HTR-8/SVneo (cell line): ENCODE data around the gene PTPRD.
"Not testable (repeated sequence)": the region's sequence is repeated elsewhere in the genome, so short reads cannot be mapped to it uniquely, and the experiment has no call there.

Experiments used
- DNase-seq: peaks from one replicate; pipeline ENCODE4 v3.0.0; 2011; ENCODE audit warnings: low spot score, mixed read lengths; ENCODE audit not compliant: insufficient read length
- FAIRE-seq: peaks from 2 replicates; lab custom pipeline; 2011; peaks lifted over from hg19 to GRCh38; lab: Jason Lieb, UNC

PTPRD gene

DNA sequence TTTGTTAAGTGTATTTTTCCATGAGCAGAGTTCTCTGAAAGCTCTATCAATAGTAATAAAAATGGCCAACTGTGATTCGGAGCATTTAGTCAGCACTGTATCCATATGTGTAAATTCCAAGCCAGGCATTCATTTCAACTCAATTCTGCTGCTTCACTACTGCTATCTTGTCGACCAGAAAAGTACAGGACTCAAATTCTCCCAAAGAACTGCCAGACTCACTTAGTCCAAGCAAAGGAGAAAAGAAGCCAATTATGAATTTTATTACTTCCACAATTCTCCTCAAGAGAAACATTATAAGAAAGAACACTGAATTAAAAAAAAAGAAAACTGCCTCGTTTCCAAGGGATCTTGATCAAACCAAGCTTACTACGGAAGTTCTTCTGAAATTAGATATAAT, 1906.9 kb downstream of the PTPRD start:
- no peak for FAIRE-seq
- no peak for DNase-seq

DNA sequence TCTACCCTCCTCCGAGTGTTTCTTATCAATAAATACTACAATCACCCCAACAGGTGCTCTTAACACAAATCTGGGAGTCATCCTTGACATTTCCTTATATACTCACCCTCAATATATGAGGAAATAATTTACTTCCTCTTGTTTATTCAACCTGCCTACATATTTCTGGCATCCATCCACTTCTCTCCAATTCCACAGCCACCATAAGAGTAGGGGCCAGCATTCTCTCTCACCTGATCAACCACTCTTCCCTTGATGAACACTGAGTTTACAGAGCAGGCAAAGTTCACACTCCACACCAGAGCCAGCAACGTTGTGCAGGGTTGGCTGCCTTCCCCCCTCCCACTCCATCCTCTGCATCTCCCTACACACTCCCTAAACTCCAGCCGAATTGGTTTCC, 1908.9 kb downstream of the PTPRD start:
- DNase-seq = no peak
- FAIRE-seq = no peak

DNA sequence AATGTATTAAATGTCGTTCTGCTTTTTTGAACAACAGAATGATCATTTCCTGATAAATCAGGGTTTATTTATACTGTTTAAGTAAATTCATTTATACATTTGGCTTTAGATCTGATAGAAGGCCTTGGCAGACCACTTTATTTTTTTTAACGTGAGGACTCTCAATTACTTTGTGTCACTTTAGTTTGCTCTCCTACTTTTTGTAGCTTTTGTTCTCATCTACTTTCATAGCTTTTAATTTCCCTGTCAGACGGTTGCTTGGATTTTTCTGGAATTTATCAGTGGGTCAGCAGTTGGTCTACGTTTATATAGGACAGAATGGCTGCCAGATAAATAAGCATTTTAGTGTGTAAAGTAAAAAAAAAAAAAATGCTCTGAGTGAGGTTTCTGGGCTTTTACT, 1910.9 kb downstream of the PTPRD start:
- DNase-seq (no peak), FAIRE-seq (no peak)

DNA sequence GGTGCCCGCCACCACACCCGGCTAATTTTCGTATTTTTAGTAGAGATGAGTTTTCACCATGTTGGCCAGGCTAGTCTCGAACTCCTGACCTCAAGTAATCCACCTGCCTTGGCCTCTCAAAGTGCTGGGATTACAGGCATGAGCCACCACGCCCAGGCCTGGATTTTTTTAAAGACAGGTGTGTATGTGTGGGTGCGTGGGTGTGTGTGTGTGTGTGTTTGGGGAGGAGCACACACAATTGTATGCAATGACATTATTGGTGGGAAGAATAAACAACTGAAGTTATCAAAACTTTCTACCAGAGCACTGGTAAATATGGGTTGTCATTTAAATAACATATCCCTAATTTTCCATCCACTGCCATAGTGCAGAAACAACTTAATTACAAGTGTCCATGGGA, 1915.2 kb downstream of the PTPRD start:
- not testable (repeated sequence) for FAIRE-seq, DNase-seq

DNA sequence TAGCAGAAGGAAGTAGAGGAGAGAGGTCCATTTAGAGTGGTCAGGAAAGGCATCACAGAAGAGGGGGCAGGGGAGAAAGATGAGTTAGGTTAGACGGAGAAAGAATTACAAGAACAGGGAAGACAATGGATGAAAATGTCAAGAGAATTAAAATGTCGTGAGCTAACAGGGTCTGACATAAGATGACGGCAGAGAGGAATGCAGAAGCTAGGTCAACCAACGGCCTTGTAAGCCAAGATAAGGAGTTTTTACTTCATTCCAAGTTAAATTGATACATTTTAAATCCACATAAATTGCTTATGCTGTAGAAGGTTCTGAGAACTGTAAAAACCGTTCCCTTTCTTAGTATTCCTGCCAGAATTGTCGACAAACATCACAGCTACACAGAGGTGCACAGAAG, 1916.3 kb downstream of the PTPRD start:
- no peak for FAIRE-seq
- no peak for DNase-seq

DNA sequence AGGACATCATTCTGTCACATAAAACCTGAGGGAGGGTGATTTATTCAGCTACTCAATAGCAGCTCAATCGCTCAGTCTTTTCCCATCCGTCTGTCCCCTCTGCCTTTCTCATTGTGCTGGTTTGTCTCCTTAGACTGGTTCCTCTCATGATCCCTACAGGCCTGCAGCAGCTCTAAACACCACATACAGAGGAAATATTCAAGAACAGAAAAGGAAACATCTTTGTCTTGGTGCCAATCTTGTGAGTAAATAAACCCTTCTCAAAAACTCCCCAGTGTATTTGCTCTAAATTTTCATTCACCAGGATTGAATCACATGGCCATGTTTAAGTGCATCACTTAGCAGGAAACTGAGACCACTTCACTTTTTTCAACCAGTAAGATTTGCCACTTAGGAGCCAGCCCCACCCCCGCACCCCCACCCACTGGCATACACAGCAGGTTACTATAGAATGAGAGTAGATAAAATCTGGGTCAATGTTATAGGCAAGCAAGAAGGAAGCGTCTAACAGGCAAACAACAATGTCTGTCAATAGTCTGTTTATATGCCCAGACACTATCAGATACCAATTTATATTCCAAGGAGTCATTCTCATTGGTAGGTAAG, 1917.7 kb downstream of the PTPRD start:
- FAIRE-seq (no peak), DNase-seq (no peak)

DNA sequence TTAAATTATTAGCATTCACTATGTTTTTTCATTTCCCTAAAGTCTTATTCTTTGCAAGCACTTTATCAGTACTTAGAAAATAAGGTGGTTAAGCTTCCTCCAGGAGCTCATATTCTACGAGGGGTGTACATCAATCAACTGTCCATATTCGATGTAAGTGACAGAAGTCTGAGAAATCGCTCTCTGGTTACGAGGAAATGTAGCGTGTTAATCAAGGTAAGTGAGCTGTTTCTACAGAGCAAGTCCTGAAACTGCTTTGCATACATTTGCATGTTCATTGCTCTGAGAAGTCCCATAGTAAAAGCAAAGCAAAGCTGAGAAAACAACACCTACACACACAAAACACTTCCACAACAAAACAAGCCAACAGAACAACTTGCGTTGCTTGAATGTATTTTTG, 1919.3 kb downstream of the PTPRD start:
- DNase-seq (no peak), FAIRE-seq (no peak)

DNA sequence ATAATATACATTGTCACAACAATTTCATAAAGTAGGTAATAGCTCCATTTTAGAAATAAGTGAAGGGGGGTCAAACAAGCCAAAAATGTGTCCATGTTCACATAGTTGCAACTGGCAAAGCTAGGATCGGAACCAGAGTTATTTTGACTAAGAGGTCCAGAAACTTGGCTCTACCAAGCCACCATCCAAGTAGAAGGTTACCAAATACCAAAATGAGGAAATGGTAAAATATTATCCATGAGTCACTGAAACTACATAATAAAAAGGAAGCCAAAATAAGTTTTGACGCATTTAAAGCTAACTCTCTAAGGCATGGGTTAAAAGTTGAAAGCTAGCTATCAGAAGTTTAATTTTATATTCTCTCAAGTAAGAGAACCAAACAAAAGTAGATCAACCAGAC, 1926.3 kb downstream of the PTPRD start:
- no peak for DNase-seq
- no peak for FAIRE-seq

DNA sequence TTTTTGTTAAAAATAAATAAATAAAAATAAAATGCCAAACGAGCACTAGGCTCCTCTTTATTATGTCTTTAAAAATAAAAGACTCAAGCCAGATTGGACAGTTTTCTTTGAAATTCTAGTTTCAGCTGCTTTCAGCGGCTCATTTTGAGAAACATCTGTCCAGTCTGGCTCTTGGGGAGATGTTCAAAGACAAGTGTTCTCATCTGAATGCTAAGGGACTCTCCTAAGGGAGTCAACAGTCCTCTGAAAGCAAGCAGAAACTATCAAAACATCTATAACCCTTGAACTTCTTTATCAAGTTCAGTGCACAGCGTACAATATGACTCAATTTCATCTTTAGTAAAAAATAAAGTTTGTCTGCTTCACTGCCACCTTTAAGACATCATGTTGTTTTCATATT, 1927.0 kb downstream of the PTPRD start:
- no peak for FAIRE-seq
- DNase-seq = no peak

DNA sequence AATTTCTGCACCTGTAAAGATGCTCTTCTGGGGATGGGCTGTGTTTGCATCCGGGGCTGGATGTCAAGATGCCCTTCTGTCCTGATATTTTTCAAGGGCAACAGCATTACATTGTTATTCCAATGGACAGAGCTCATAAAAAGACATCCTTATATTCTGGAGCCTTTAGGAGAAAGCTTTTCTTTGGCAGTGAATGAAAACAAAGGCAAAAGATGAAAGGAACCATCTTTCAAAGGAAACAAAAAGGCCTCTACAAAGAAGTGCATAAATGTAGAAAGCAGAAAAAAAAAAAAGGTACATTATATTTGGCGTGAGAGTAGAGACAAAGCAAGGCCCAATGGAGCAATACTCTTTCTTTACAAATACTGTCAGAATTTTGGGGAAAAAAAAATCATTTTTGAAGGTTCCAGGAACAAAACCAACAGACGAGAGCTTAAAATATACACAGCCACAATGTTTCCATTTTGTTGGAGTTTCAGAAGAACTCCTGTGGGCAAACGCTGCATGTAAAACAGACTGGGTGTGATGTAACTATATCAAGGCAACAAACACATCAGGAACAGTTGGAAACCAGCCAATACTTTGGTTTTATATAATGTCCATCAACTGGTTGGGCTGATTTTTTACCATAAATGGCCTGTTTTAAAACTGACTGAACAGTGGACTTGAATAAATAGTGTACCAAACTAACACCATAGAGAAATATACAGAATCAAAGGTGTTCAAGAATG, 1927.7 kb downstream of the PTPRD start:
- DNase-seq = no peak

DNA sequence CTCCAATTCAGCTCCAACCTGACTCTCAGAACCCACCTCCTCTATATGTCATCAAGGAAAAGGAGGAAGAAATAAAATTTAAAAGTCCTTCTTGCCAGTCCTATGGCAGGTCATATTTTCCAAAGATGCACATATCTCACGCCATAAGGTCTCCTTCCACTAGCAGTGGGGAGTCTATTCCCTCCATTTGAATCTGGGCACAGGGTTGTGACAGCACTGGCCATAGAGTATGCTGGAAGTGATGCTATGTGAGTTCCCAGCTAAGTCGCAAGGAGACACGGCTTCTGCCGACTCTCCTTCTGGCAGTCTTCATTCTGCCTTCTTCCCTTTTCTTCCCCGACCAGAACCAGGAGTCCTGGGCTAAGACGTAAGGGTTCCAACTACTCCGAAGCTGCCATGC, 1929.3 kb downstream of the PTPRD start:
- no peak for DNase-seq
- FAIRE-seq = no peak

More for the DNA sequence above, 1927.7 kb downstream of the PTPRD start:
- no peak for FAIRE-seq

DNA sequence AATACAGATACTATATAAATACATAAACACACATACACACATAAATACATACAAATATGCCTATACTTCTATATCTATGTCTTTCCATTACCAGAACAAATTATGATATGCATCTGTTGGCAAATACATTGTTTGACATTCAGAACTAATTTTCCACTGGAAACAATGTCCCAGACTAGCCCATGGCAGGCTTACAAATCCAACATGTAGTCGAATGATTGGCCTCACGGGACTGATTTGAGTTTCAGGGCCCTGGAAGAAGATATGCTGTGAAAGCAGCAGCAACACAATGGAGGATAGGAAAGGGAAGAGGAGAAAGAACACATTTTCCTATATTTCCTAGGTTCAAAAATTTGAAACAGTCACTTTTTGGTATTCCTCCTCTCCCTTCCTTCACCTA, 1932.1 kb downstream of the PTPRD start:
- FAIRE-seq (no peak), DNase-seq (no peak)

DNA sequence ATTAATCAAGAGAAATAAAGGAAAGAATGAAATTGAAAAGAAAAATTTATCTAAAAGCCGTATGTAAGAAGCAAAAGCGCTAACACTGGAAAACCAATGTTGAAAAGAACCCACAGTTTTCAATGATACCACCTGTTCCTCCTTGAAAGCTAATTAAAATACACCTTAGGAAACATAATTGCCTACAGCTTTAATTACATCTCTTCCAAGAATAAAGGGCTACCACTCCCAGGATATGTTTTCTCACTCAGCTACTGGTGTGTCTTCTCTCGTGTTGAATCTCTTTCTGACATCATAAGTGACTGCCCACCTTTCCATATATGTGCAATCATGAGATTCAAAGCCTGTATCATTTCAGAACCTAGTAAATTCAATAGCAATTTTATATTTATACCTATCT, 1932.6 kb downstream of the PTPRD start:
- FAIRE-seq = no peak
- no peak for DNase-seq

DNA sequence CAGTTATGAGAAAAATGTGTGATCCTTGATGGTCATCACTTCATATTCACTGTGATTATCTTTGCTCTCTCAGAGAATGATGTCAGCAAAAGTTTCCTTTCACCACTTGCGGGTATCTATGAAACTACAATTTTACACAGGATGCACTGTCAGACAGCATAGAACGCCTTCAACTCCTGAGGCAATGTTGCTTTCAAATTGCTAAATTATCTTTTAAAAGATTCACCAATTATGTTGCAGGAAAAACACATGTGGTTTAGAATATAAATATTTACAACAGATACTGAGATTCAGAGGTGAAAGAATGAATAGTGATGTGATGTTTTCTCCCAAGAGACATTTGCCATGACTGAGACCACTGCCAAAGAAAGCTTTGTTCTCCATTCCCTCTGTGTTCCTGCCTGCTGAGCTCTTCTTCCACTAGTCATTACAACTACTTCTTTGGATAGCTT, 1933.4 kb downstream of the PTPRD start:
- FAIRE-seq (no peak), DNase-seq (no peak)

DNA sequence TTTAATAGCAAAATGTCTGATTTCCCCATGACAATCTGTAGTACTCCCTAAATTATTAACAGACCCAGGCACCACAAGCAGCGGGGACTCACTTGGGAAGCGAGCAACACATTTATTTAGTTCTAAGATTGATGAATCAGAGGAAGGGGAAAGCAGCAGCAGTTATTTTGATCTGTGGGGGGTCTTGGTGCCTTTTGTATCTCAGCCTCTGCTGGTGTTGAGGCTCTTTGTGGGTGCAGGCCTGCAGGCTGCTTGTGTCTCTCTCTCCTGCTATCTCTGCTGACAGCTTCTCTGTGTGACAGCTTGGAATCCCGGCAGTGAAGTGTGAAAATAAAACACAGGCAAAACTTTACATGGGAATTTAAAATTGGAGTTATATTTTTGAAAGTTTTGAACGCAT, 1935.1 kb downstream of the PTPRD start:
- DNase-seq (no peak), FAIRE-seq (no peak)

DNA sequence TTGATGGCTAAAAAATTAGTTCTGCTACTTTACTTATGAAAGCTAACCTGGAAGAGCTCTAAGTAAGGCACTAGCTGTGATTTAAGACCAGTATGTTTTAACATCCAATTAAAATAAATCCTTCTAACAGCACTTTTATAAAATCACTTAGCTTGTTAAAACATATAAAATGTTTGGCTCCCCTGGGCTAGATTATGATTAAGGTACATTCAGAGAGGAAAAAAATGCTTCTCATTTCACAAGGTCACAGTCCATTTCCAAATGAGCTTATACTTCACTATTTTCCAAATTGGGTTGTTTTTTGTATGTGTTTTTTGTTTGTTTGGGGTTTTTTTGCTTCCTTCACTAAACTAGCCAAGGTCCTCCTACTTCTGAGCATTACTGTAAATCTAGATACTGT, 1938.3 kb downstream of the PTPRD start:
- DNase-seq (no peak), FAIRE-seq (no peak)

DNA sequence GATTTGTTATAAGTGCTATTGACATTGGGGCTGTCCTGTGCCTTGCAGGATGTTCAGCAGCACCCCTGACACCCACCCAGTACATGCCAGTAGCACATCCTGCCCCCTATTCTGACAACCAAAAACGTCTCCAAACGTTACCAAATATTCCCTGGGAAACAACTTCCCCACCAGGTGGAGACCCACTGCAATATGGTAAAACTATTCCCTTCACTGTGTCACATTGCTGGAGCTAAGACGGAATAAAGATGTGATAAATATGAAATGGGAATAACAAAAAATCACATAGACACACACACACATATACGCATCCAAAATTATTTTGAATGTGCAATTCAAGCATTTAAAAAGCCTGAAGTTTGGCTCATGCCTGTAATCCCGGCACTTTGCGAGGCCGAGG, 1939.0 kb downstream of the PTPRD start:
- DNase-seq (no peak), FAIRE-seq (no peak)

DNA sequence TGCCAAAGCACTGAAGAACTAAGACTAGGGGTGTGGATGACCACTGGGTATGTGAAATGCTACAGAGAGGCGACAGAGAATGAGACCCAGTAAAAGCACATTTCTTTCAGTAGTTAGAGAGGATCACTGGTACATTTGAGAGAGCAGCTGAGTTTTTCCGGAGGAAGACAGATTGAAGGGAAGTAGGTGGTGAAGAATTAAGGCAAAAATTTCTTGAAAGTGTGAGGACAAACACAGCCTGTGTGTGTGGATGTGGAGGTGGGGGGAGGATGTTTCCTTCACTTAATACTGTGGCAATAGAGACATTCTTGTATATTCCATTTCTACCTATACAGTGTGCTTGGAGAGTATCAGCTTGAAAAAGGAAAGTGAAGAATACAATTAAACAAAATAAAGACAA, 1942.1 kb downstream of the PTPRD start:
- no peak for FAIRE-seq
- no peak for DNase-seq

DNA sequence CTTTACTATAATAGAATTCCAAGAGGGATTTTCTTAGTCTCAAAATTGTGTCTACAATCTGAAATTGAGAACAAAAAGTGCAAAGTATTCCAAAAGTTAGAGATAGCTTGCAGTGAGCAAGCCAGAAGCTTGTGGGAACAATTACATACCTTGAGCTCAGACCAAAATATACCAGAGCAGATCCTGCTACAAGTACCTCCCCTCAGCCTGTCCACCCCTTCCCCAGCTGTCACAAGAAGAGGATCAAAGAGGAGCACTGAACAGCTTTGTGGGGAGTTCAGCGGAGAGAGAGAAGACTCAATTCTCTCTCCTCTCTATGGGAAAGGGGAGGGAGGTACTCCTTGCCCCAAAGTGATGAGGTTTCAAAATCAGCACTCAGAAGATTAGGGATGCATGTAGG, 1944.1 kb downstream of the PTPRD start:
- DNase-seq (no peak), FAIRE-seq (no peak)

DNA sequence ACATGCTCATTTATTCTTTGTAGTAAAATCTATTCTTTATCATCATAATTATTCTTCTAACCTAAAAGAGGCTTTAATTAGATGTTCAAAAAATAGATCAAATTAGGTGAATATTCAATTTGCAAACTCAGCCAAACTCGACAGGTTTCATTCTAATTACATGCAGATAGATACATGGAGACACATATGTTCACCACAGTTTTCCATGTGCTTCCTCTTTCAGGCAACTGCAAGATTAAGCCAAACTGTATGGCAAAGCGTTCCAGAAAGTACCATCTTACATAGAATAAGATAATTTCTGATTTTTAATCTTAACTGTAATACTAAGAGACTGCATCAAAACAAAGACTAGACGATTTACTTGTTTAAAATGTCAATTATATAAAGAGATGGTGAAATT, 1944.6 kb downstream of the PTPRD start:
- FAIRE-seq = no peak
- no peak for DNase-seq

DNA sequence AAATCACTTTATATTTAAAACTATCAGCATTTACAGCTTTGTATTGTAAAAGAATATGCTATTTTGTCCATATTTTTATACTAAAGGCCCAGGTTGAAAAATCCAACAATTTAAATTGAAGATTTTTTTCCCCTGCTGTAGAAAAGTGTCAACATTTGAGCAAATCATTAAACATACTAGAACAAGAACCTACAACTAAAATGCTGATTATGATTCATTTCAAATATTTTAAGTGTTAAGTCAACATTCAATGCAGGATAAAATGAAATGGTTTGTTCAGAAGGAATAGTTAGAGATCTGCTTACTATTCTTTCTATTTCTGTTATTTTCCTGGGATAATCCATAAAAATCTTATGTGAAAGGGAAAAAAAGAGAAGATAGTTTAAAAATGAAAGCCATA, 1946.7 kb downstream of the PTPRD start:
- FAIRE-seq = no peak
- DNase-seq = no peak

DNA sequence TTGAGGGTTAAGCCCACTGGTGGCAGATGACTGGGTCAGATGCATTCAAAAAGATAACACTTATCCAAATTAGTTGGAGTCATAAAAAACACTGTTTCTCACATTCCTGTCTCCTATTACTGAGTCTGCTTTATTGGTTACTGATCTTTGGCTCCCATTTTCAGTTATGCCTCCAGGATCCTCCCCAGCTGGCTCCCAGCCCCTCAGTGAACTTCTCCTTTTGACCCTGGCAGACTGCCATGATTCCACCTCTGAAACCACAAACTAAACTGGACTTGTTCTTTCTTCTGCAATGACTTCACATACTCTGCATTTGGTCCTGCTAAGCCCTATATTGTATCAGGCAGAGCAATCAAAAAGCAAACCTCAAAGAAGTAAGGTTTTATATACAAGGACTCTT, 1952.4 kb downstream of the PTPRD start:
- DNase-seq (no peak), FAIRE-seq (no peak)
